GM12878 (cell line): ENCODE measurements around the gene MDC1. TPM values are rescaled to one million over a fixed set of nuclear protein-coding genes. Genes with fewer than 3 reads are reported as not detected.

ENCODE experiments used
- CBX5 ChIP-seq: sonication (generic); IDR thresholded peaks from 2 replicates; pipeline ENCODE4 v1.6.1; 2016; ENCODE audit warnings: low read depth, moderate library complexity, mild to moderate bottlenecking, inconsistent platforms
- FOXK2 ChIP-seq: fragments of 450-650 bp; IDR thresholded peaks from 2 replicates; pipeline ENCODE4 v1.6.1; 2017; ENCODE audit warnings: mild to moderate bottlenecking, moderate library complexity
- KDM1A ChIP-seq: fragments of 200-600 bp; sonication (generic); IDR thresholded peaks from 2 replicates; pipeline ENCODE4 v1.6.1; 2016; ENCODE audit warnings: borderline replicate concordance
- KLF5 ChIP-seq: fragments of 450-650 bp; IDR thresholded peaks from 2 replicates; pipeline ENCODE4 v1.6.1; 2014; ENCODE audit warnings: mild to moderate bottlenecking; ENCODE audit not compliant: partially characterized antibody
- NR2C1 ChIP-seq: fragments of 450-650 bp; IDR thresholded peaks from 2 replicates; pipeline ENCODE4 v1.6.1; 2017; ENCODE audit warnings: antibody characterized with exemption, mild to moderate bottlenecking, moderate library complexity
- SMAD1 ChIP-seq: fragments of 450-650 bp; IDR thresholded peaks from 2 replicates; pipeline ENCODE4 v1.6.1; 2018; ENCODE audit warnings: mild to moderate bottlenecking, low read depth; ENCODE audit not compliant: partially characterized antibody
- SREBF2 ChIP-seq: IDR thresholded peaks from 2 replicates; pipeline ENCODE4 v1.6.1; 2012; ENCODE audit warnings: mild to moderate bottlenecking, low read length
- SRF ChIP-seq, 2 experiments: IDR thresholded peaks; 2 replicates each; pipeline ENCODE4 v1.6.1; 2011; ENCODE audit warnings: low read depth in 2 of 2, low read length in 2 of 2, mild to moderate bottlenecking in 1 of 2, moderate library complexity in 1 of 2
- ZNF217 ChIP-seq: fragments of 450-650 bp; IDR thresholded peaks from 2 replicates; pipeline ENCODE4 v1.6.1; 2017; ENCODE audit warnings: antibody characterized with exemption, mild to moderate bottlenecking
- ZNF622 ChIP-seq: fragments of 450-650 bp; IDR thresholded peaks from 2 replicates; pipeline ENCODE4 v1.6.1; 2017; ENCODE audit warnings: mild to moderate bottlenecking, inconsistent platforms
- polyA plus RNA-seq, 11 experiments: library from polyadenylated mRNA; depleted of rRNA in 4 of 11; unstranded in 6 of 11; stranded (reverse) in 5 of 11; fragments of >200 nt; fragmentation: Nextera tagmentation in 4 of 11; fragmentation: Illumina TruSeq in 1 of 11; extraction: Ambion mirVana in 4 of 11; extraction: Trizol in 1 of 11; gene quantifications; 1 replicate in 1 of 11; 2 replicates in 10 of 11; pipeline versions ENCODE4 v1.2.1 to v1.2.3, GENCODE V29; 2011 to 2016; ENCODE audit warnings: inconsistent platforms in 2 of 11, missing spikeins in 2 of 11, low read depth in 1 of 11
- total RNA-seq, 4 experiments: library from RNA; depleted of rRNA in 3 of 4; stranded (reverse); fragments of >200 nt in 3 of 4; fragmentation: Illumina TruSeq in 1 of 4; extraction: Trizol in 1 of 4; gene quantifications; 2 replicates each; pipeline versions ENCODE4 v1.2.1 to v1.2.3, GENCODE V29; 2013 to 2021
- TF ChIP-seq, protein P1 (sequence below): fragments of 450-650 bp; formaldehyde crosslinking; IDR thresholded peaks from 2 replicates; pipeline ENCODE4 v1.4.0; 2020; ENCODE audit warnings: mild to moderate bottlenecking, moderate library complexity
- TF ChIP-seq, protein P2 (sequence below): fragments of 450-650 bp; formaldehyde crosslinking; IDR thresholded peaks from 2 replicates; pipeline ENCODE4 v1.4.0; 2022; ENCODE audit warnings: mild to moderate bottlenecking, moderate library complexity
- TF ChIP-seq, protein P3 (sequence below): IDR thresholded peaks from 2 replicates; pipeline ENCODE4 v1.6.1; 2012; ENCODE audit warnings: low read length, inconsistent platforms
- TF ChIP-seq, protein P4 (sequence below): fragments of 450-650 bp; IDR thresholded peaks from 2 replicates; pipeline ENCODE4 v1.6.1; 2017; ENCODE audit warnings: antibody characterized with exemption, mild to moderate bottlenecking, moderate library complexity

The MDC1 gene
- total and polyA plus RNA-seq, 10 of the 15 experiments (the other 5 are each of a cell fraction or from before 2014, with no cell fraction given) = 5.1 to 62.5 (median 22.4) TPM

DNA sequence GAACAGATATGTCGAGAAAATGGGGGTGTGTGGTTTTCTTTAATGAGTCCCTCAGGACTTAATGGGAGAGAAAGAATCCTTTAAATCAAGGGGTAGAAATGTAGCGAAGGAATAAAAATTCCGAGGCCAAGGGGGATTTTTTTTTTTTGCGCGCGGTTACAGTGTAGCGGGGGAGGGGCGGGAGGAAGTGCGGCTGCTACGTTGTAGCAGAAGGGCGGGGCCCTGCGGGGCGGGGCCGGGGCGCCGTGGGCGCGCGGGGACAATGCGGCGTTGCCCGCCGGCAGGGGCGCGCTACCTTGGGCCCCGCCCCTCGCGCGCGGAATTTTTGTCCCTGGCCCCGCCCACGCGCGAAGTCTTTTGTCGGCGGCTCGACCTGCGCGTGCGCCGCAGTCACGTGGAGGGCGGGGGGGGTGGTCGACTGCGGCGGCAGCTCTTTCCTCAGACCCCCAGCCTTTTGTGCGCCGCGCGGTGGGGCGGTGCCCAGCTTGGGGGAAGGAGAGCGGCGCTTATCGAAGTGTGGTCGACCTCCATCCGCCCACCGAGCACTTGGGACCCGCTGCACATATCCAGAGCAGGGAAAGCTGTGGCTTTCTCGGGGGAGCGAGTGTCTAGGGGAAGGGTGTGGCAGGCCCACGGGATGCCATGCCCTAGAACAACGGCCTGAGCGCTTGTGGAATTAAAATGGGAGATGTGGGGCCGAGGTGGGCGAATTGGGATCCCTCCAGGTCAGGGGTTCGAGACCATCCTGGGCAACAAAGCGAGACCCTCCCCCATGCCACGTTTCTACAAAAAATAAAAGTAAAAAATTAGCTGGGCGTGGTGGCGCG, 4.3 kb upstream of the MDC1 start (continued):
- TF ChIP-seq, protein P1, sequence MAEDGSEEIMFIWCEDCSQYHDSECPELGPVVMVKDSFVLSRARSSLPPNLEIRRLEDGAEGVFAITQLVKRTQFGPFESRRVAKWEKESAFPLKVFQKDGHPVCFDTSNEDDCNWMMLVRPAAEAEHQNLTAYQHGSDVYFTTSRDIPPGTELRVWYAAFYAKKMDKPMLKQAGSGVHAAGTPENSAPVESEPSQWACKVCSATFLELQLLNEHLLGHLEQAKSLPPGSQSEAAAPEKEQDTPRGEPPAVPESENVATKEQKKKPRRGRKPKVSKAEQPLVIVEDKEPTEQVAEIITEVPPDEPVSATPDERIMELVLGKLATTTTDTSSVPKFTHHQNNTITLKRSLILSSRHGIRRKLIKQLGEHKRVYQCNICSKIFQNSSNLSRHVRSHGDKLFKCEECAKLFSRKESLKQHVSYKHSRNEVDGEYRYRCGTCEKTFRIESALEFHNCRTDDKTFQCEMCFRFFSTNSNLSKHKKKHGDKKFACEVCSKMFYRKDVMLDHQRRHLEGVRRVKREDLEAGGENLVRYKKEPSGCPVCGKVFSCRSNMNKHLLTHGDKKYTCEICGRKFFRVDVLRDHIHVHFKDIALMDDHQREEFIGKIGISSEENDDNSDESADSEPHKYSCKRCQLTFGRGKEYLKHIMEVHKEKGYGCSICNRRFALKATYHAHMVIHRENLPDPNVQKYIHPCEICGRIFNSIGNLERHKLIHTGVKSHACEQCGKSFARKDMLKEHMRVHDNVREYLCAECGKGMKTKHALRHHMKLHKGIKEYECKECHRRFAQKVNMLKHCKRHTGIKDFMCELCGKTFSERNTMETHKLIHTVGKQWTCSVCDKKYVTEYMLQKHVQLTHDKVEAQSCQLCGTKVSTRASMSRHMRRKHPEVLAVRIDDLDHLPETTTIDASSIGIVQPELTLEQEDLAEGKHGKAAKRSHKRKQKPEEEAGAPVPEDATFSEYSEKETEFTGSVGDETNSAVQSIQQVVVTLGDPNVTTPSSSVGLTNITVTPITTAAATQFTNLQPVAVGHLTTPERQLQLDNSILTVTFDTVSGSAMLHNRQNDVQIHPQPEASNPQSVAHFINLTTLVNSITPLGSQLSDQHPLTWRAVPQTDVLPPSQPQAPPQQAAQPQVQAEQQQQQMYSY = peak; percentile 40; the same call in 1 of the 2 replicates
- TF ChIP-seq, protein P2, sequence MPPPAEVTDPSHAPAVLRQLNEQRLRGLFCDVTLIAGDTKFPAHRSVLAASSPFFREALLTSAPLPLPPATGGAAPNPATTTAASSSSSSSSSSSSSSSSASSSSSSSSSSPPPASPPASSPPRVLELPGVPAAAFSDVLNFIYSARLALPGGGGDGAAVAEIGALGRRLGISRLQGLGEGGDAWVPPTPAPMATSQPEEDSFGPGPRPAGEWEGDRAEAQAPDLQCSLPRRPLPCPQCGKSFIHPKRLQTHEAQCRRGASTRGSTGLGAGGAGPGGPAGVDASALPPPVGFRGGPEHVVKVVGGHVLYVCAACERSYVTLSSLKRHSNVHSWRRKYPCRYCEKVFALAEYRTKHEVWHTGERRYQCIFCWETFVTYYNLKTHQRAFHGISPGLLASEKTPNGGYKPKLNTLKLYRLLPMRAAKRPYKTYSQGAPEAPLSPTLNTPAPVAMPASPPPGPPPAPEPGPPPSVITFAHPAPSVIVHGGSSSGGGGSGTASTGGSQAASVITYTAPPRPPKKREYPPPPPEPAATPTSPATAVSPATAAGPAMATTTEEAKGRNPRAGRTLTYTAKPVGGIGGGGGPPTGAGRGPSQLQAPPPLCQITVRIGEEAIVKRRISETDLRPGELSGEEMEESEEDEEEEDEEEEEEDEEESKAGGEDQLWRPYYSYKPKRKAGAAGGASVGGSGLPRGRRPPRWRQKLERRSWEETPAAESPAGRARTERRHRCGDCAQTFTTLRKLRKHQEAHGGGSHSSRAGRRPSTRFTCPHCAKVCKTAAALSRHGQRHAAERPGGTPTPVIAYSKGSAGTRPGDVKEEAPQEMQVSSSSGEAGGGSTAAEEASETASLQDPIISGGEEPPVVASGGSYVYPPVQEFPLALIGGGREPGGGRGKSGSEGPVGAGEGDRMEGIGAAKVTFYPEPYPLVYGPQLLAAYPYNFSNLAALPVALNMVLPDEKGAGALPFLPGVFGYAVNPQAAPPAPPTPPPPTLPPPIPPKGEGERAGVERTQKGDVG (CRISPR knock-in tag) = no peak; the same call in 1 of the 2 replicates
- TF ChIP-seq, protein P3, sequence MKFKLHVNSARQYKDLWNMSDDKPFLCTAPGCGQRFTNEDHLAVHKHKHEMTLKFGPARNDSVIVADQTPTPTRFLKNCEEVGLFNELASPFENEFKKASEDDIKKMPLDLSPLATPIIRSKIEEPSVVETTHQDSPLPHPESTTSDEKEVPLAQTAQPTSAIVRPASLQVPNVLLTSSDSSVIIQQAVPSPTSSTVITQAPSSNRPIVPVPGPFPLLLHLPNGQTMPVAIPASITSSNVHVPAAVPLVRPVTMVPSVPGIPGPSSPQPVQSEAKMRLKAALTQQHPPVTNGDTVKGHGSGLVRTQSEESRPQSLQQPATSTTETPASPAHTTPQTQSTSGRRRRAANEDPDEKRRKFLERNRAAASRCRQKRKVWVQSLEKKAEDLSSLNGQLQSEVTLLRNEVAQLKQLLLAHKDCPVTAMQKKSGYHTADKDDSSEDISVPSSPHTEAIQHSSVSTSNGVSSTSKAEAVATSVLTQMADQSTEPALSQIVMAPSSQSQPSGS = no peak
- TF ChIP-seq KDM1A = no peak
- TF ChIP-seq SREBF2 = no peak
- TF ChIP-seq FOXK2 = no peak
- no peak for TF ChIP-seq ZNF217
- TF ChIP-seq ZNF622 = no peak
- TF ChIP-seq NR2C1 = peak; percentile 29; the same call in 1 of the 2 replicates
- TF ChIP-seq SMAD1 = peak; percentile 29
- TF ChIP-seq CBX5 = no peak
- peak; percentile 37 for TF ChIP-seq KLF5
- TF ChIP-seq SRF (IDR thresholded peaks at IDR 0.05; ENCODE audit: low read depth in 2 of 2, low read length in 2 of 2) = no peak
- TF ChIP-seq, protein P4, sequence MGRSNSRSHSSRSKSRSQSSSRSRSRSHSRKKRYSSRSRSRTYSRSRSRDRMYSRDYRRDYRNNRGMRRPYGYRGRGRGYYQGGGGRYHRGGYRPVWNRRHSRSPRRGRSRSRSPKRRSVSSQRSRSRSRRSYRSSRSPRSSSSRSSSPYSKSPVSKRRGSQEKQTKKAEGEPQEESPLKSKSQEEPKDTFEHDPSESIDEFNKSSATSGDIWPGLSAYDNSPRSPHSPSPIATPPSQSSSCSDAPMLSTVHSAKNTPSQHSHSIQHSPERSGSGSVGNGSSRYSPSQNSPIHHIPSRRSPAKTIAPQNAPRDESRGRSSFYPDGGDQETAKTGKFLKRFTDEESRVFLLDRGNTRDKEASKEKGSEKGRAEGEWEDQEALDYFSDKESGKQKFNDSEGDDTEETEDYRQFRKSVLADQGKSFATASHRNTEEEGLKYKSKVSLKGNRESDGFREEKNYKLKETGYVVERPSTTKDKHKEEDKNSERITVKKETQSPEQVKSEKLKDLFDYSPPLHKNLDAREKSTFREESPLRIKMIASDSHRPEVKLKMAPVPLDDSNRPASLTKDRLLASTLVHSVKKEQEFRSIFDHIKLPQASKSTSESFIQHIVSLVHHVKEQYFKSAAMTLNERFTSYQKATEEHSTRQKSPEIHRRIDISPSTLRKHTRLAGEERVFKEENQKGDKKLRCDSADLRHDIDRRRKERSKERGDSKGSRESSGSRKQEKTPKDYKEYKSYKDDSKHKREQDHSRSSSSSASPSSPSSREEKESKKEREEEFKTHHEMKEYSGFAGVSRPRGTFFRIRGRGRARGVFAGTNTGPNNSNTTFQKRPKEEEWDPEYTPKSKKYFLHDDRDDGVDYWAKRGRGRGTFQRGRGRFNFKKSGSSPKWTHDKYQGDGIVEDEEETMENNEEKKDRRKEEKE = no peak; the same call in 1 of the 2 replicates
